Lower leg skin (tissue), 4 donors: ENCODE data around the gene TEN1. TPM values are rescaled to one million over a fixed set of nuclear protein-coding genes. Genes with fewer than 3 reads are reported as not detected.
A peak's percentile ranks its signal among the peaks of the same experiment; 100 is the strongest.

ENCODE experiments used
- DNase-seq, 2 donors: peaks; one replicate each; pipeline ENCODE4 v3.0.0-alpha.2; 2019; ENCODE audit warnings: low spot score in 2 of 2
- H3K4me3 ChIP-seq: fragments of 200-600 bp; sonication (generic); 2 replicates; pipeline ENCODE4 v1.5.1; 2017; ENCODE audit warnings: mild to moderate bottlenecking, low read depth; ENCODE audit not compliant: poor library complexity, severe bottlenecking
- POLR2A ChIP-seq, 2 donors: fragments of 450-650 bp; IDR thresholded peaks; one replicate each; pipeline ENCODE4 v1.6.1; 2016 to 2017; ENCODE audit warnings: antibody characterized with exemption in 2 of 2, mild to moderate bottlenecking in 1 of 2, moderate library complexity in 1 of 2
- WGBS, 2 donors: methylation state at CpG; one replicate each; pipeline ENCODE4 v1.1.5; 2018; 5-methylcytosine and 5-hydroxymethylcytosine counted together
- intact Hi-C: fragments of 100-400 bp; cut with DNase I; formaldehyde crosslinking; loops from one replicate; pipeline ENCODE4 v1.15.0; 2023; ENCODE audit warnings: low total_unique reads
- total RNA-seq, 4 donors: library from RNA; depleted of rRNA; stranded (reverse); fragments of >200 nt; gene quantifications; one replicate each; pipeline ENCODE4 v1.1.0, GENCODE V29; 2016
- TF ChIP-seq, protein P1 (sequence below), 3 donors: fragments of 450-650 bp; IDR thresholded peaks; one replicate each; pipeline ENCODE4 v1.5.1; 2016; ENCODE audit warnings: antibody characterized with exemption in 3 of 3, mild to moderate bottlenecking in 3 of 3, moderate library complexity in 2 of 3

Gene TEN1
- total RNA-seq, 4 donors from 2014 or later, result 43.7 to 57.9 (median 49.7) TPM

GRCh38 chr17:76027159-76027839 lies 48.3 kb downstream of the TEN1 start, which contains the start of gene EVPL:
EVPL (minus strand) TSS chr17:76027306; CDS start chr17:76027198, 108 bp downstream.
- peak within 1 kb of the TSS; percentile 46 for H3K4me3 ChIP-seq
- no peak for TF ChIP-seq POLR2A (IDR thresholded peaks at IDR 0.05)
- TF ChIP-seq, protein P1, sequence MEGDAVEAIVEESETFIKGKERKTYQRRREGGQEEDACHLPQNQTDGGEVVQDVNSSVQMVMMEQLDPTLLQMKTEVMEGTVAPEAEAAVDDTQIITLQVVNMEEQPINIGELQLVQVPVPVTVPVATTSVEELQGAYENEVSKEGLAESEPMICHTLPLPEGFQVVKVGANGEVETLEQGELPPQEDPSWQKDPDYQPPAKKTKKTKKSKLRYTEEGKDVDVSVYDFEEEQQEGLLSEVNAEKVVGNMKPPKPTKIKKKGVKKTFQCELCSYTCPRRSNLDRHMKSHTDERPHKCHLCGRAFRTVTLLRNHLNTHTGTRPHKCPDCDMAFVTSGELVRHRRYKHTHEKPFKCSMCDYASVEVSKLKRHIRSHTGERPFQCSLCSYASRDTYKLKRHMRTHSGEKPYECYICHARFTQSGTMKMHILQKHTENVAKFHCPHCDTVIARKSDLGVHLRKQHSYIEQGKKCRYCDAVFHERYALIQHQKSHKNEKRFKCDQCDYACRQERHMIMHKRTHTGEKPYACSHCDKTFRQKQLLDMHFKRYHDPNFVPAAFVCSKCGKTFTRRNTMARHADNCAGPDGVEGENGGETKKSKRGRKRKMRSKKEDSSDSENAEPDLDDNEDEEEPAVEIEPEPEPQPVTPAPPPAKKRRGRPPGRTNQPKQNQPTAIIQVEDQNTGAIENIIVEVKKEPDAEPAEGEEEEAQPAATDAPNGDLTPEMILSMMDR (IDR thresholded peaks at IDR 0.05), result no peak
- 57 to 68% methylated on average over 17 to 23 of the region's 24 CpGs for WGBS, 2 donors
- intact Hi-C loops, result no loop called here
- peak in 1 of 2 donors; percentile 82 for DNase-seq

GRCh38 chr17:76032073-76032779 lies 53.2 kb downstream of the TEN1 start:
- H3K4me3 ChIP-seq, result no peak overlapping the region
- intact Hi-C loops, result no loop called here
- 73 to 74% methylated on average over 19 to 20 of the region's 20 CpGs for WGBS, 2 donors
- TF ChIP-seq, protein P1 (IDR thresholded peaks at IDR 0.05), result no peak
- TF ChIP-seq POLR2A (IDR thresholded peaks at IDR 0.05), result no peak
- DNase-seq, result no peak

DNA sequence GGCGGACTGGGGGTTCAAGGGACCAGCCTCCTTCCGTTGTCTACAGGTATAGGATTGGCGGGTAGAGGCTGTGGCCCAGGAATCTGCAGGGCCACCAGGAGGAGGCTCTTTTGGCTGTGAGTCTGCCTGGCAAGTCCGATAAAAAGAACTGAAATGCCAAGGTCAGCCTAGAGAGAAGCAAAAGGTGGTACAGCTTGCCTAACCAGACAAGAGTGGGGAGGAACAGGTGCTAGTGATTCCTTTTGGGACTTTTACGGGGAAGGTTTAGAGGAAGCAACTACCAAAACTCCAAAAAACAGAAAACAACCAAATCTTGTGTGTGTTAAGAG lies 53.7 kb downstream of the TEN1 start:
- WGBS, 2 donors, result 84 to 88% methylated on average over 5 of the region's 5 CpGs
- intact Hi-C loops, result no loop called here
- TF ChIP-seq, protein P1 (IDR thresholded peaks at IDR 0.05), result no peak
- TF ChIP-seq POLR2A (IDR thresholded peaks at IDR 0.05), result no peak
- no peak overlapping the region for H3K4me3 ChIP-seq
- no peak for DNase-seq

- H3K4me3 ChIP-seq, result no peak overlapping the region
- intact Hi-C loops, result no loop called here
- 97% methylated on average over 6 of the region's 6 CpGs for WGBS, 2 donors
- TF ChIP-seq POLR2A (IDR thresholded peaks at IDR 0.05), result no peak
- TF ChIP-seq, protein P1 (IDR thresholded peaks at IDR 0.05), result no peak
- DNase-seq, result no peak
These were observed 54.1 kb downstream of the TEN1 start for GRCh38 chr17:76033139-76033538.

GRCh38 chr17:76034428-76035350 lies 55.6 kb downstream of the TEN1 start:
- intact Hi-C loops, result no loop called here
- TF ChIP-seq, protein P1 (IDR thresholded peaks at IDR 0.05), result no peak
- TF ChIP-seq POLR2A (IDR thresholded peaks at IDR 0.05), result no peak
- H3K4me3 ChIP-seq, result no peak overlapping the region
- no peak for DNase-seq
- WGBS, 2 donors, result 73 to 81% methylated on average over 13 of the region's 13 CpGs
